Caco-2 (cell line): Measurements from ENCODE around the gene ZDHHC19. TPM values are rescaled to one million over a fixed set of nuclear protein-coding genes. Genes with fewer than 3 reads are reported as not detected.
"Not testable (repeated sequence)": the region's sequence is repeated elsewhere in the genome, so short reads cannot be mapped to it uniquely, and the experiment has no call there.

Experiments
- BruUV-seq: library from RNA; stranded (reverse); fragments of 400-500 nt; replicated peaks from 2 replicates; lab custom pipeline; 2021; lab: Mats Ljungman, UMichigan
- CTCF ChIA-PET: fragments of 300-600 bp; sonication (Branson Sonifier 250); formaldehyde crosslinking; loops from one replicate; lab custom pipeline; 2022; ENCODE audit warnings: antibody characterized with exemption; lab: Charles Lee
- POLR2A ChIA-PET: fragments of 300-600 bp; sonication (Branson Sonifier 250); formaldehyde crosslinking; loops from one replicate; lab custom pipeline; 2022; ENCODE audit warnings: antibody characterized with exemption; lab: Charles Lee
- DNase-seq, 2 experiments: peaks; one replicate each; pipeline versions ENCODE4 v3.0.0 to v3.0.0-alpha.2; 2020 to 2022
- H3K27me3 ChIP-seq: replicated peaks from 2 replicates; pipeline ENCODE4 v1.6.0; 2011; ENCODE audit warnings: low read length; ENCODE audit not compliant: control insufficient read depth, insufficient read depth
- H3K36me3 ChIP-seq: 2 replicates; pipeline ENCODE4 v1.5.1; 2011; ENCODE audit warnings: low read length; ENCODE audit not compliant: control insufficient read depth, insufficient read depth
- H3K4me1 ChIP-seq: fragments of 250-450 bp; sonication (Bioruptor Pico); 2 replicates; pipeline ENCODE4 v1.5.1; 2020; ENCODE audit warnings: mild to moderate bottlenecking
- H3K4me3 ChIP-seq: 2 replicates; pipeline ENCODE4 v1.5.1; 2011; ENCODE audit warnings: low read depth, mild to moderate bottlenecking, control low read depth, low read length
- H3K9me3 ChIP-seq: fragments of 250-450 bp; sonication (Bioruptor Pico); 2 replicates; pipeline ENCODE4 v1.5.1; 2020; ENCODE audit warnings: mild to moderate bottlenecking, moderate library complexity
- H3K27ac Mint-ChIP-seq: one replicate; pipeline ENCODE4 v1.8.0; 2022; ENCODE audit warnings: mixed read lengths; ENCODE audit not compliant: unreplicated experiment
- H3K27me3 Mint-ChIP-seq: one replicate; pipeline ENCODE4 v1.8.0; 2022; ENCODE audit warnings: mixed read lengths; ENCODE audit not compliant: insufficient read depth, unreplicated experiment
- H3K36me3 Mint-ChIP-seq: one replicate; pipeline ENCODE4 v1.8.0; 2022; ENCODE audit warnings: mild to moderate bottlenecking, mixed read lengths; ENCODE audit not compliant: insufficient read depth, unreplicated experiment
- H3K4me1 Mint-ChIP-seq: one replicate; pipeline ENCODE4 v1.8.0; 2022; ENCODE audit warnings: low read depth, mixed read lengths; ENCODE audit not compliant: unreplicated experiment
- H3K4me3 Mint-ChIP-seq: one replicate; pipeline ENCODE4 v1.8.0; 2022; ENCODE audit warnings: mild to moderate bottlenecking, moderate library complexity, mixed read lengths; ENCODE audit not compliant: unreplicated experiment
- H3K9me3 Mint-ChIP-seq: one replicate; pipeline ENCODE4 v1.8.0; 2022; ENCODE audit warnings: mixed read lengths; ENCODE audit not compliant: unreplicated experiment
- intact Hi-C: fragments of 100-400 bp; cut with micrococcal nuclease; formaldehyde crosslinking; loops from one replicate; pipeline ENCODE4 v1.10.0; 2022; ENCODE audit not compliant: unreplicated experiment
- total RNA-seq: library from RNA; stranded (reverse); gene quantifications from 2 replicates; pipeline ENCODE4 v1.2.3, GENCODE V29; 2022
- TF ChIP-seq, protein P1 (sequence below), 2 experiments: fragments of 200-600 bp in 1 of 2; IDR thresholded peaks; 1 replicate in 1 of 2; 2 replicates in 1 of 2; pipeline versions ENCODE4 v1.5.1 to v1.8.0; 2011 to 2022; ENCODE audit warnings: antibody characterized with exemption in 1 of 2, control low read depth in 1 of 2, inconsistent platforms in 1 of 2, low read depth in 1 of 2, low read length in 1 of 2, mild to moderate bottlenecking in 1 of 2, moderate library complexity in 1 of 2; ENCODE audit not compliant: insufficient read depth in 1 of 2, severe bottlenecking in 1 of 2, unreplicated experiment in 1 of 2

The ZDHHC19 gene
- total RNA-seq, 1 experiment from 2014 or later, result not detected

GRCh38 chr3:196165850-196166249 is 45.4 kb downstream of the ZDHHC19 start:
- H3K9me3 Mint-ChIP-seq, result no peaks in the 10 kb centered on the region
- no peaks in the 10 kb centered on the region for H3K9me3 ChIP-seq
- no peaks in the 10 kb centered on the region for H3K27me3 ChIP-seq
- intact Hi-C loops, result no loop called here
- H3K4me1 Mint-ChIP-seq, result no peaks in the 10 kb centered on the region
- no peak for DNase-seq
- H3K4me1 ChIP-seq, result no peaks in the 10 kb centered on the region; the same call in 1 of the 2 replicates
- H3K27ac Mint-ChIP-seq, result no peak overlapping the region
- no TSS peak for BruUV-seq
- no peaks in the 10 kb centered on the region for H3K36me3 Mint-ChIP-seq
- H3K4me3 Mint-ChIP-seq, result no peak overlapping the region
- TF ChIP-seq, protein P1, sequence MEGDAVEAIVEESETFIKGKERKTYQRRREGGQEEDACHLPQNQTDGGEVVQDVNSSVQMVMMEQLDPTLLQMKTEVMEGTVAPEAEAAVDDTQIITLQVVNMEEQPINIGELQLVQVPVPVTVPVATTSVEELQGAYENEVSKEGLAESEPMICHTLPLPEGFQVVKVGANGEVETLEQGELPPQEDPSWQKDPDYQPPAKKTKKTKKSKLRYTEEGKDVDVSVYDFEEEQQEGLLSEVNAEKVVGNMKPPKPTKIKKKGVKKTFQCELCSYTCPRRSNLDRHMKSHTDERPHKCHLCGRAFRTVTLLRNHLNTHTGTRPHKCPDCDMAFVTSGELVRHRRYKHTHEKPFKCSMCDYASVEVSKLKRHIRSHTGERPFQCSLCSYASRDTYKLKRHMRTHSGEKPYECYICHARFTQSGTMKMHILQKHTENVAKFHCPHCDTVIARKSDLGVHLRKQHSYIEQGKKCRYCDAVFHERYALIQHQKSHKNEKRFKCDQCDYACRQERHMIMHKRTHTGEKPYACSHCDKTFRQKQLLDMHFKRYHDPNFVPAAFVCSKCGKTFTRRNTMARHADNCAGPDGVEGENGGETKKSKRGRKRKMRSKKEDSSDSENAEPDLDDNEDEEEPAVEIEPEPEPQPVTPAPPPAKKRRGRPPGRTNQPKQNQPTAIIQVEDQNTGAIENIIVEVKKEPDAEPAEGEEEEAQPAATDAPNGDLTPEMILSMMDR (IDR thresholded peaks at IDR 0.05; ENCODE audit: insufficient read depth in 1 of 2, low read depth in 1 of 2, low read length in 1 of 2, severe bottlenecking in 1 of 2, unreplicated experiment in 1 of 2), result no peak
- H3K27me3 Mint-ChIP-seq, result no peaks in the 10 kb centered on the region
- POLR2A ChIA-PET, result no interaction called here
- CTCF ChIA-PET, result no interaction called here
- no peak overlapping the region for H3K4me3 ChIP-seq
- H3K36me3 ChIP-seq, result no peaks in the 10 kb centered on the region

- H3K4me1 ChIP-seq, H3K9me3 Mint-ChIP-seq, CTCF ChIA-PET, BruUV-seq, H3K4me3 ChIP-seq, H3K4me1 Mint-ChIP-seq, H3K27ac Mint-ChIP-seq, H3K27me3 ChIP-seq, POLR2A ChIA-PET, H3K36me3 Mint-ChIP-seq, H3K36me3 ChIP-seq, intact Hi-C loops, H3K4me3 Mint-ChIP-seq, H3K27me3 Mint-ChIP-seq, H3K9me3 ChIP-seq, DNase-seq: not testable (repeated sequence)
These were observed 46.1 kb downstream of the ZDHHC19 start for GRCh38 chr3:196165006-196165575.

DNA sequence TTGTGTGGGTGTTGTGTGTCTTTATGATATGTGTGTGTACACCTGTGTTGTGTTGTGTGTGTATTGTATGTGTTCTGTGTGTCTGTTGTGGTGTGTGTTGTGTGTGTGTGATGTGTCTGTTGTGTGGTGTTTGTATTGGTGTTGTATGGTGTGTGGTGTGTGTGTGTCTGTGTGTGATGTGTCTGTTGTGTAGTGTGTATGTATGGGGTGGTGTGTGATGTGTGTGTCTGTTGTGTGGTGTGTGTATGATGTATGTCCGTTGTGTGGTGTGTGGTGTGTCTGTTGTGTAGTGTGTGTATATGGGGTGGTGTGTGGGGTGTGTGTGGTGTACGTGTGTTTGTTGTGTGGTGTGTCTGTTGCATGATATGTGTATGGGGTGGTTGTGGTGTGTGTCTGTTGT is 46.6 kb downstream of the ZDHHC19 start:
- no TSS peak for BruUV-seq
- TF ChIP-seq, protein P1 (IDR thresholded peaks at IDR 0.05; ENCODE audit: insufficient read depth in 1 of 2, low read depth in 1 of 2, low read length in 1 of 2, severe bottlenecking in 1 of 2, unreplicated experiment in 1 of 2), result no peak
- Mint-ChIP-seq H3K4me3 (no peak overlapping the region), H3K4me1 (no peaks in the 10 kb centered on the region), H3K27me3 (no peaks in the 10 kb centered on the region), H3K9me3 (no peaks in the 10 kb centered on the region), H3K27ac (no peak overlapping the region), H3K36me3 (no peaks in the 10 kb centered on the region)
- intact Hi-C loops, result no loop called here
- H3K36me3 ChIP-seq, result no peaks in the 10 kb centered on the region
- DNase-seq, result no peak
- H3K4me1 ChIP-seq, result no peaks in the 10 kb centered on the region; the same call in 1 of the 2 replicates
- POLR2A ChIA-PET, result no interaction called here
- no peak overlapping the region for H3K4me3 ChIP-seq
- no peaks in the 10 kb centered on the region for H3K27me3 ChIP-seq
- H3K9me3 ChIP-seq, result no peaks in the 10 kb centered on the region
- CTCF ChIA-PET, result no interaction called here
